IgD-negative memory B cell (primary cell): ENCODE results near the gene USP28. TPM values are rescaled to one million over a fixed set of nuclear protein-coding genes. Genes with fewer than 3 reads are reported as not detected.
"Not testable (repeated sequence)": the region's sequence is repeated elsewhere in the genome, so short reads cannot be mapped to it uniquely, and the experiment has no call there.

Source experiments
- H3K27ac Mint-ChIP-seq, 3 donors: one replicate each; pipeline ENCODE4 v1.8.0; 2020 to 2022; ENCODE audit warnings: mild to moderate bottlenecking in 3 of 3, mixed read lengths in 3 of 3, moderate library complexity in 1 of 3
- H3K27me3 Mint-ChIP-seq: one replicate; pipeline ENCODE4 v1.8.0; 2021; ENCODE audit warnings: mixed read lengths
- H3K36me3 Mint-ChIP-seq: one replicate; pipeline ENCODE4 v1.8.0; 2020; ENCODE audit warnings: mild to moderate bottlenecking, mixed read lengths
- H3K4me1 Mint-ChIP-seq, 3 donors: one replicate each; pipeline ENCODE4 v1.8.0; 2020 to 2022; ENCODE audit warnings: mixed read lengths in 3 of 3, mild to moderate bottlenecking in 1 of 3
- H3K4me3 Mint-ChIP-seq, 4 donors: one replicate each; pipeline ENCODE4 v1.8.0; 2020 to 2022; ENCODE audit warnings: mild to moderate bottlenecking in 4 of 4, mixed read lengths in 4 of 4, moderate library complexity in 3 of 4
- H3K9me3 Mint-ChIP-seq, 3 donors: one replicate each; pipeline ENCODE4 v1.8.0; 2020 to 2021; ENCODE audit warnings: mixed read lengths in 3 of 3, mild to moderate bottlenecking in 1 of 3
- polyA plus RNA-seq: library from polyadenylated mRNA; unstranded; fragments of 300-500 nt; fragmentation: Illumina TruSeq; gene quantifications from one replicate; pipeline ENCODE4 v1.2.3, GENCODE V29; 2021

Gene USP28
- polyA plus RNA-seq, 1 donor from 2014 or later: 79.2 TPM

GRCh38 chr11:113894421-113894996 lies 19.1 kb upstream of the USP28 start:
- Mint-ChIP-seq H3K36me3 (no peaks in the 10 kb centered on the region), H3K4me1 (peaks cover 7 to 20% (median 13%) of the 10 kb centered on the region in 3 donors), H3K27ac (peak overlapping the region in 1 of 3 donors; percentile 67), H3K27me3 (no peaks in the 10 kb centered on the region), H3K4me3 (peak overlapping the region in 1 of 4 donors; percentile 47), H3K9me3 (no peaks in the 10 kb centered on the region)

GRCh38 chr11:113888848-113889247 lies 13.5 kb upstream of the USP28 start:
- H3K27ac Mint-ChIP-seq: no peak overlapping the region
- H3K9me3 Mint-ChIP-seq: no peaks in the 10 kb centered on the region
- H3K4me3 Mint-ChIP-seq: no peak overlapping the region
- H3K27me3 Mint-ChIP-seq: no peaks in the 10 kb centered on the region
- H3K36me3 Mint-ChIP-seq: no peaks in the 10 kb centered on the region
- peaks cover 0 to 2% (median 0%) of the 10 kb centered on the region in 3 donors for H3K4me1 Mint-ChIP-seq

- H3K27ac Mint-ChIP-seq: no peak overlapping the region
- no peak overlapping the region for H3K4me3 Mint-ChIP-seq
- no peaks in the 10 kb centered on the region for H3K4me1 Mint-ChIP-seq
- H3K27me3 Mint-ChIP-seq: no peaks in the 10 kb centered on the region
- no peaks in the 10 kb centered on the region for H3K36me3 Mint-ChIP-seq
- H3K9me3 Mint-ChIP-seq: no peaks in the 10 kb centered on the region
Observed at GRCh38 chr11:113885897-113886296, 10.5 kb upstream of the USP28 start.

- Mint-ChIP-seq H3K27me3 (no peaks in the 10 kb centered on the region), H3K9me3 (peaks cover 0 to 2% (median 0%) of the 10 kb centered on the region in 3 donors), H3K27ac (no peak overlapping the region), H3K36me3 (peaks cover 2% of the 10 kb centered on the region), H3K4me3 (no peak overlapping the region), H3K4me1 (no peaks in the 10 kb centered on the region)
Observed at GRCh38 chr11:113884361-113884836, 9.0 kb upstream of the USP28 start.

- H3K27ac Mint-ChIP-seq: no peak overlapping the region
- H3K36me3 Mint-ChIP-seq: peaks cover 2% of the 10 kb centered on the region
Observed at GRCh38 chr11:113881856-113882255, 6.5 kb upstream of the USP28 start.

GRCh38 chr11:113880971-113881370 lies 5.6 kb upstream of the USP28 start:
- H3K36me3 Mint-ChIP-seq: peaks cover 2% of the 10 kb centered on the region
- no peak overlapping the region for H3K27ac Mint-ChIP-seq
- no peaks in the 10 kb centered on the region for H3K27me3 Mint-ChIP-seq
- peaks cover 10 to 12% (median 11%) of the 10 kb centered on the region in 3 donors for H3K4me1 Mint-ChIP-seq
- H3K4me3 Mint-ChIP-seq: no peak overlapping the region
- H3K9me3 Mint-ChIP-seq: peaks cover 0 to 4% (median 0%) of the 10 kb centered on the region in 3 donors

More at GRCh38 chr11:113881856-113882255, 6.5 kb upstream of the USP28 start:
- peaks cover 7% of the 10 kb centered on the region in 3 donors for H3K4me1 Mint-ChIP-seq
- peaks cover 0 to 4% (median 0%) of the 10 kb centered on the region in 3 donors for H3K9me3 Mint-ChIP-seq
- H3K4me3 Mint-ChIP-seq: no peak overlapping the region
- H3K27me3 Mint-ChIP-seq: no peaks in the 10 kb centered on the region

- H3K36me3 Mint-ChIP-seq, H3K27me3 Mint-ChIP-seq, H3K9me3 Mint-ChIP-seq: not testable (repeated sequence)
- Mint-ChIP-seq H3K27ac (peak overlapping the region in 1 of 3 donors; percentile 56), H3K4me3 (peak overlapping the region in 1 of 4 donors; percentile 81), H3K4me1 (peaks cover 16 to 20% (median 20%) of the 10 kb centered on the region in 3 donors)
Observed at GRCh38 chr11:113879446-113879845, 4.1 kb upstream of the USP28 start.

GRCh38 chr11:113877670-113878055 lies 2.3 kb upstream of the USP28 start:
- H3K9me3 Mint-ChIP-seq: peaks cover 0 to 4% (median 0%) of the 10 kb centered on the region in 3 donors
- H3K36me3 Mint-ChIP-seq: peaks cover 2% of the 10 kb centered on the region
- peak overlapping the region in 1 of 3 donors; percentile 97 for H3K27ac Mint-ChIP-seq
- H3K4me1 Mint-ChIP-seq: peaks cover 28 to 33% (median 32%) of the 10 kb centered on the region in 3 donors
- no peaks in the 10 kb centered on the region for H3K27me3 Mint-ChIP-seq
- peak overlapping the region in 2 of 4 donors; percentile 10 to 97 for H3K4me3 Mint-ChIP-seq

GRCh38 chr11:113876798-113877669 lies 1.7 kb upstream of the USP28 start:
- no peaks in the 10 kb centered on the region for H3K27me3 Mint-ChIP-seq
- peak overlapping the region; percentile 97 to 99 (median 98) for H3K4me3 Mint-ChIP-seq
- H3K36me3 Mint-ChIP-seq: peaks cover 3% of the 10 kb centered on the region
- peaks cover 32 to 39% (median 35%) of the 10 kb centered on the region in 3 donors for H3K4me1 Mint-ChIP-seq
- peaks cover 0 to 4% (median 0%) of the 10 kb centered on the region in 3 donors for H3K9me3 Mint-ChIP-seq
- H3K27ac Mint-ChIP-seq: peak overlapping the region; percentile 76 to 99 (median 97)

GRCh38 chr11:113876074-113876797 lies 864 bp upstream of the USP28 start:
- Mint-ChIP-seq H3K4me3 (peak overlapping the region; percentile 97 to 99 (median 98)), H3K27me3 (no peaks in the 10 kb centered on the region)

GRCh38 chr11:113874581-113875233 lies 665 bp downstream of the USP28 start:
- peaks cover 48 to 53% (median 52%) of the 10 kb centered on the region in 3 donors for H3K4me1 Mint-ChIP-seq
- H3K36me3 Mint-ChIP-seq: peaks cover 3% of the 10 kb centered on the region
- peaks cover 0 to 2% (median 0%) of the 10 kb centered on the region in 3 donors for H3K9me3 Mint-ChIP-seq
- peak overlapping the region; percentile 40 to 97 (median 96) for H3K27ac Mint-ChIP-seq
- no peaks in the 10 kb centered on the region for H3K27me3 Mint-ChIP-seq
- peak overlapping the region; percentile 93 to 99 (median 97) for H3K4me3 Mint-ChIP-seq

More at GRCh38 chr11:113876074-113876797, 864 bp upstream of the USP28 start:
- peaks cover 5% of the 10 kb centered on the region for H3K36me3 Mint-ChIP-seq
- peak overlapping the region; percentile 97 to 99 (median 98) for H3K27ac Mint-ChIP-seq
- peaks cover 38 to 44% (median 40%) of the 10 kb centered on the region in 3 donors for H3K4me1 Mint-ChIP-seq
- peaks cover 0 to 4% (median 0%) of the 10 kb centered on the region in 3 donors for H3K9me3 Mint-ChIP-seq

GRCh38 chr11:113874096-113874495 lies 1.3 kb downstream of the USP28 start:
- Mint-ChIP-seq H3K27ac (peak overlapping the region in 2 of 3 donors; percentile 40 to 96), H3K4me1 (peaks cover 50 to 57% (median 54%) of the 10 kb centered on the region in 3 donors), H3K4me3 (peak overlapping the region; percentile 93 to 99 (median 97)), H3K27me3 (no peaks in the 10 kb centered on the region), H3K9me3 (peaks cover 0 to 2% (median 0%) of the 10 kb centered on the region in 3 donors), H3K36me3 (peaks cover 3% of the 10 kb centered on the region)

GRCh38 chr11:113873236-113873626 lies 2.1 kb downstream of the USP28 start:
- Mint-ChIP-seq H3K27me3 (no peaks in the 10 kb centered on the region), H3K27ac (peak overlapping the region in 2 of 3 donors; percentile 16 to 41), H3K36me3 (peaks cover 6% of the 10 kb centered on the region), H3K4me3 (peak overlapping the region; percentile 79 to 99 (median 96)), H3K4me1 (peaks cover 49 to 59% (median 52%) of the 10 kb centered on the region in 3 donors), H3K9me3 (peaks cover 0 to 2% (median 0%) of the 10 kb centered on the region in 3 donors)

- Mint-ChIP-seq H3K27ac (peak overlapping the region in 2 of 3 donors; percentile 7 to 34), H3K4me1 (peaks cover 49 to 56% (median 50%) of the 10 kb centered on the region in 3 donors), H3K4me3 (peak overlapping the region in 3 of 4 donors; percentile 55 to 81 (median 71)), H3K9me3 (no peaks in the 10 kb centered on the region), H3K27me3 (no peaks in the 10 kb centered on the region), H3K36me3 (peaks cover 15% of the 10 kb centered on the region)
Observed at GRCh38 chr11:113871336-113871735, 4.0 kb downstream of the USP28 start.
